Measurements from ENCODE around the gene PPIC. TPM values are rescaled to one million over a fixed set of nuclear protein-coding genes. Genes with fewer than 3 reads are reported as not detected.

PPIC gene
- total RNA-seq = not detected in 2 replicates

DNA sequence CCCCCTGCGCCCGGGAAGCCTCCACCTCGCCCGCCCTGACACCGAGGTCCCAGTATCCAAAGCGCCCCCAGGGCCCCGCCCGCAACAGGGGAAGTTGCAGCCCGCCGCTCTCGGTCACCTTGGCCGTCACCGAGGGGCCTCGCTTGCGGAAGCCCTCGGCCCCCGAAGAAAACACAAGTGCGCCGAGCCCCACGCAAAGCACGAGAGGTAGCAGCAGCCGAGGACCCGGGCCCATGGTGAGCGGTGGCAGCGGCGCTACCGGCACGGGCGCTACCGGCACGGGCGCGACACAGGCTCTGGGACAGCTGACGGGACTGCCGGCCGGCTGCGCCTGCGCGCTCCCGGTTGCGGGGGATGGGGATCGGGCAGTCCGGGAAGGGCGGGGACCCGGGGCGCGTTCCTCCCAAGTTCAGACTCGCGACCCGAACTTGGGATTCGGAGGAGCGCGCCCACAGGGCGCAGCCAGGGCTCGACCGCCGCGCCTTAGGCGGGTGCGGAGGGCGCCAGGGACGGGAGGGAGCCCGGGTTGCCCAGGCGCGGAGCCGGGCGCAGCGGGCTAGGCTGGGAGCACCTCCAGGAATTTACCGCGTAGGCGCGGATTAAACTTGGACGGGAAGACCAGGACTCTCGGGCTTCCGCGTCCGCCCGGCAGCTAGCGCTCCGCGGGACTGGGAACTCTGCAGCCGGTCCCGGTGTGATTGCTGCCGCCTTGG lies at the start of gene PPIC:
Gene PPIC, minus strand, starts transcription at position 335 of the 713 bp plus-strand sequence. Its CDS starts 100 bp downstream, at position 235.
- intact Hi-C loops (cut with micrococcal nuclease) = loop anchor here (5.0 kb wide), 1 partner anchor 56 kb away; no protein-coding TSS in a partner anchor

DNA sequence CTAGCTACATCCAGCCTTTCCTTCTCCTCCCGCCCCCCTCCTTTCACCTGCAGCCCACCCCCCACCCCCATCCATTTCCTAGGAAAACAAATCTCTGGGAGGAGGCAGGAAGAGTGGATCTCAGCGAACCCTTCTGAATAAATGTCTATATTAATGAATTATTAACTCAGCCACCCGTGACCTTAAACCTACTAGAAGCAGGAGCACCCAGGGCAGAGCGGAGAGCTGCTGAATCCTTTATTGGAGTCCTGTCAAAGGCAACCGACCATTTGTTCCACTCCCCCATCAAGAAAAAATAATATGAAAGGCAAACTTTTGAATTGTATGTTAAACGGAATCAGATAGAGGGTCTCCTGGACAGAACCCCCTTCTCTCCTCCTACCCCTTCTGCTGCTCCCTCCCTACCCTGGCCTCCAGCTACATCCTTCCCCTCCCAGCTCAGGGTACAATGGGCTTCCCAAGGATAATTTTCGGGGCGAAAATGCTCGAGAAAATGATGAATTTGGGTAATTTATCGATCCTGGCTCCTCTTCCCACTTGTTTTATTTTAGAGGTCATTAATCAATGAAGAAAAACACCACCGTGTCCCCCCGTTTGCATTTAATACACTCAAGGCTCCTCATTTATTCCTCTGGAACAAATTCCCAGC lies 49.2 kb upstream of the PPIC start:
- intact Hi-C loops (cut with micrococcal nuclease) = no loop called here

DNA sequence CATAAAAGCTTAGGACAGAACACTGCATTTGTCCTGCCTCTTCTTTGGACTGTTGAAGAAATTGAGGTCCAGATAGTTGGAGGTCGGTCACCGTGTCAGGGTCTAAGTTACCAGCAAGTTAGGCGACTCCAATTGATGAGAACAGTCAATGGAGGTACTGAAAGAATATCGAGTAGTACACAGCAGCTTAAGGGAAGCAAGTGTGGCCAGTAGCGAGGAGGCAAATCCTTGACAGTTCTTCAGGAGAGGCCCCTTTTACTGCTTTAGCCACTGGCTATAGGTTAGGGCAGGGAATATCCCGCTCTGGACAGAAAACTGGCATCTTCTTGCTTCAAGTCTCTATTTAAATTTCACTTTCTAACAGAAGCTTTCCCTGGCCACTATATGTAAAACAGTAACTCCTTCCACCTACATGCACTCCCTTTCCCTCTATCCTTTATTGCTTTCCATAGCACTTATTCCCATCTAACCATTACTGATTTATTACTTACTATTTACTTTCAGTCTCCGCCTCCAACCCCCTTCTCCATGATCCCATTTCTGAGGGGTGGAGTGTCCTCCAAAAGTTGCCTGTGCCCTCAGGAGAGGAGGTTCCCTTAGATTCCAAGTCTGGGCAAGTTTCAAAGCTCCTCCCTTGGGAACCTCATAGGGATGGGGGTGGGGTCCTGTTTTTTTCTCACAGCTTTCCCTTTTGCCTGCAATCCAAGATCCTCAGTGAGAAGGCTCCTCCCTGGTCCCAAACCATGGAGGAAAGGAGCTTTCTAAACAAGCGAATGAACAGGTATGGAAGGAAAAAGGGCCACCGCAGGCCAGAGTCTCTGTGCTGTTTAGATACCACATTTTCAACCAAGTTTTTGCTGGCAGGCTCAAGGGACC lies 48.4 kb upstream of the PPIC start:
- intact Hi-C loops (cut with micrococcal nuclease) = no loop called here

DNA sequence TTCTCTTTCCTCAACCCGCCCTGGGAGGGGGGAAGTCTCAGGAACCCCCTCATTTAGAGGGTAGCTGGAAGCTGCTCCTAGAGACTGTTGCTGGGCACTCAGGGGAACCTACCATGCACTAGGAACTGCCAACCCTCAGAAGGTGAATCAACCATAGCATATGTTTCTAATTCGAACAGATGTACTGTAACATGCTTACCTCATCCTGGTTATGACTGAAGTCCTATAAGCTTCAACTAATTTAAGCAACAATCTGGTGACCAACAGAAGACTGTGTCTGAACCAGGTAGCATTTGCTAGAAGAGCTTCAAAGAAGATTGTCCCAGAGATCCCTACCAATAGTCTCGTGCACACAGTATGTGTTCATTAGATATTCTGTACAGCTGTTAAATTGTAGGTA lies 46.8 kb upstream of the PPIC start:
- intact Hi-C loops (cut with micrococcal nuclease) = no loop called here

DNA sequence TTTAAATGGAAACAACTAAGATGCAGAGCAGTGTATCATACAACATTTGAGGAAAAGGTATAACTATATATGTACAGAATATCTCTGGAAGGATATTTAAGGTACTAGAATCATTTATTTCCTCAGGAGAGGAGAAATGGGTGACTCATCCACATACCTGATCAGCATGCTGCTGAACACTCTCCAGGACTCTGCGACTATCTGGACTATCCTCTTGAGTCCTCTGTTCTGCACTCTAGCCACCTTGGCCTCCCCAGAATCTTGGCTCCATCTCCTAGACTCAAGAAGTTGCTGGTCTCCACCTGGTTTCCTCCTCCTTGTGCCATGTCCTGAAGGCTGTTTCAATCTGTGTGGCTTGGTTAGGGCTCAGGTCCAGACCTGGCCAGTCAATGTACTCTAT lies 43.7 kb upstream of the PPIC start:
- intact Hi-C loops (cut with micrococcal nuclease) = no loop called here

DNA sequence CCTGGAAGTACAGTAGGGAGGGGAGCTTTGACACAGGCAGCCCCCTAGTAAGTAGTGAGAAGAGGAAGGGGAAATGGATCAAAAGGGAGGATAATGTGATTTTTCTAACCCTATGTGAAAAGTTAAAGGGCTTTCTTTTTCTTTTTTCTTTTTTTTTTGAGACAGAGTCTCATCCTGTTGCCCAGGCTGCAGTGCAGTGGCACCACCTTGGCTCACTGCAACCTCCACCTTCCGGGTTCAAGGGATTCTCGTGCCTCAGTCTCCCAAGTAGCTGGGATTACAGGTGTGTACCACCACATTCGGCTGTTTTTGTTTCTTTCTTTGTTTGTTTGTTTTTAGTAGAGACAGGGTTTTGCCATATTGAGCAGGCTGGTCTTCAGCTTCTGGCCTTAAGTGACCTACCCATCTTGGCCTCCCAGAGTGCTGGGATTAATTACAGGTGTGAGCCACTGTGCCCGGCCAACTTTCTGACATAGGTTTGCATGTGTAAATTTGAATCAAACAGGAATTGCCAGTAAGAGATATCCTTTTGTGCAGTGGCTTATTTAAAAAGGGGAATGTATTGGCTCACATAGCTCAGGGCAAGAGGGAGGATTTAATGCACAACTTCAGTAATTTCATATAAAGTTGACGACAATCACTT lies 39.1 kb upstream of the PPIC start:
- intact Hi-C loops (cut with micrococcal nuclease) = no loop called here

DNA sequence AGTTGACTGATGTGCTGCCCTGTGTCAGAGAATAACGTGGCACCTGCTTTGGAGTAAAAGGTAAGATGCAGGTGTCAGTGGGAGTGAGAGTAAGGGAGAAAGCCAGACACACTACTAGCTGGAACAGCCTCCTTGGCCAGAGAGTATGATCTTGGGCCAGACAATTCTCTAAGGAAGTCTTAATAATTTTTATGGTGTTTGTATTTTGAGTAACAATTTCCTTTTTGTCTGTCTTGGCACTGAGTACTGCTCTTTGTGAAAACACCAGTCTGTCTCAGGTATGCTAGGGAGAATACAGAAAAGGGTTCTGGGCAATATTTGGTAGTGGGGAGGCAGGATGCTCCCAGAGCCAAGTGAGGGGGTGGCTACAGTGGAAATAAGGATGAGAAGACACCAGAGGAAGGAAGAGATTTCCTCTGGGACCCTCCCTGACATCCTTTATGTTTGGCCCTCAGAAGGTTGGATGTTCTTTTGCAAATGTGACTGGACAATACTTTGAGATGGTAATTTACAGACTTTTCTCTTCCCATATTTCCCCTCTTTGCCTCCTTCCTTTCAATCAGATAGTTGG lies 31.9 kb upstream of the PPIC start:
- intact Hi-C loops (cut with micrococcal nuclease) = no loop called here

DNA sequence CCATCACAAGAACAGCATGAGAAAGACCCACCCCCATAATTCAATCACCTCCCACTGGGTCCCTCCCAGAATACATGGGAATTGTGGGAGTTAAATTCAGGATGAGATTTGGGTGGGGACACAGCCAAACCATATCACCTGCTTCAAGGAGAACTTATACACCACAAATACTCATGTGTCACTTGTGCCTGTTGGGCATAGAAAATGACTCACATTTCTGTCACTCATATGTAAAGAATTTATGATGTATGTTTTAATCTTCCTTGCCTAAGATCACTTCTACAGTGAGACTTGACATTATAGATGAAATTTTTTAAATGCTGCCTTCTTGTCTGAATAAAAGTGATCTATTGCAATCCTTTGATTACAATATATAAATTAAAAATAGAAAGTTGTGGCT lies 29.5 kb upstream of the PPIC start:
- intact Hi-C loops (cut with micrococcal nuclease) = no loop called here

DNA sequence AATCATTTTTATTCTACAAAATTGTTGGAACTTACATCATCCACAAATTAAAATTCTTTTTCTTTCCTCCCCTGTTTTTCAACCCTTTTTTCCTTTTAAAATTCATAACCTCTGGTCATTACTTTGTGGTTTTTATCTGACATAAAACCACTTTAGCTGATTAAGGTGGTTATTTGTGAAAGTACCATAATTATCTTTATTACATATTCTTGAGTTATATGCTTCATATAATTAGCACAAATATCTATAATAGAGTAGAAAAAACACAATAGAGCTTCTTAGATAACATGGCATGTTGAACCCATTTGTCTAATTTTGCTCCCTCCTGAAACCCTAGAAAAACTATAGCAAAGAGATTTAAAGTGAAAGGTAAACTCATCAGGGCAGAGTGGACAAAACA lies 22.9 kb upstream of the PPIC start:
- intact Hi-C loops (cut with micrococcal nuclease) = no loop called here

DNA sequence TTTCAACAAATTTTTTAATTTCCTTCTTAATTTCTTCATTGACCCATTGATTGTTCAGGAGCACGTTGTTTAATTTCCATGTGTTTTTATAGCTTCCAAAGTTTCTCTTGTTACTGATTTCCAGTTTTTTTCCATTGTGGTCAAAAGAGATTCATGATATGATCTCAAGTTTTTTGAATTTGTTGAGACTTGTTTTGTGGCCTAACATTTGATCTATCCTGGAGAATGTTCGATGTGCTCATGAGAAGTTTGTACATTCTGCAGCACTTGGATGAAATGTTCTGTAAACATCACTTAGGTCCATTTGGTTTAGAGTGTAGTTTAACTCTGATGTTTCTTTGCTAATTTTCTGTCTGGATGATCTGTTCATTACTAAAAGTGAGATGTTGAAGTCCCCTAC lies 14.7 kb upstream of the PPIC start:
- intact Hi-C loops (cut with micrococcal nuclease) = no loop called here

DNA sequence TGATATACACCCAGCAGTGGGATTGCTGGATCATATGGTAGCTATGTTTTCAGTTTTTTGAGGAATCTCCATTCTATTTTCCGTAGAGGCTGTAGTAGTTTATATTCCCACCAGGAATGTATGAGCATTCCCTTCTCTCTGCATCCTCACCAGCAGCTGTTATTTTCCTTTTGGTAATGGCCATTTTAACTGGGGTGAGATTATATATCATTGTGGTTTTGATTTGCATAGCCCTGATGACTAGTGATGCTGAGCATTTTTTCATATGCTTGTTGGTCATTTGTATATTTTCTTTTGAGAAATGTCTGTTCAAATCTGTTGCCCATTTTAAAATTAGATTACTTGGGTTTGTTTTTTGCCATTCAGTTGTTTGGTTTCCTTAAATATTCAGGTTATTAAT lies 11.2 kb upstream of the PPIC start:
- intact Hi-C loops (cut with micrococcal nuclease) = no loop called here

DNA sequence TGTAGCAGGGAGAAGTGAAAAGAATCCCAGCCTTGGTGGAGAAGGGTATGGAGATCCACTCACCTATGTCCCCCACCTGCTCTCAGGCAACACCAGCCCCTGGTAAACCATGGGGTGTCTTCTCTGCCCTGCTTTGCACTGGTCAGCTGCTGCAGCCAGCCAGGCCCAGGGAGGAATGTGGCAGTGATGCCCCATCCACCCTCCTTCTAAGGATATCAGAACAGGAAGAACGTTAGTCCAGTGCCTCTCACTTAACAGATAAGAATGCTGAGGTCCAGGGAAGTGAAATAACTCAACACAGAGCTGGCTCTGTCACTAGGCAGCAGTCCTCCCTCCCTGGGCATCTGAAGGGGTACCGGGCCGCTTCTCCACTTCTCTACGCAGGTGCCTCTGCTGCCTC lies 9.7 kb upstream of the PPIC start:
- intact Hi-C loops (cut with micrococcal nuclease) = no loop called here

DNA sequence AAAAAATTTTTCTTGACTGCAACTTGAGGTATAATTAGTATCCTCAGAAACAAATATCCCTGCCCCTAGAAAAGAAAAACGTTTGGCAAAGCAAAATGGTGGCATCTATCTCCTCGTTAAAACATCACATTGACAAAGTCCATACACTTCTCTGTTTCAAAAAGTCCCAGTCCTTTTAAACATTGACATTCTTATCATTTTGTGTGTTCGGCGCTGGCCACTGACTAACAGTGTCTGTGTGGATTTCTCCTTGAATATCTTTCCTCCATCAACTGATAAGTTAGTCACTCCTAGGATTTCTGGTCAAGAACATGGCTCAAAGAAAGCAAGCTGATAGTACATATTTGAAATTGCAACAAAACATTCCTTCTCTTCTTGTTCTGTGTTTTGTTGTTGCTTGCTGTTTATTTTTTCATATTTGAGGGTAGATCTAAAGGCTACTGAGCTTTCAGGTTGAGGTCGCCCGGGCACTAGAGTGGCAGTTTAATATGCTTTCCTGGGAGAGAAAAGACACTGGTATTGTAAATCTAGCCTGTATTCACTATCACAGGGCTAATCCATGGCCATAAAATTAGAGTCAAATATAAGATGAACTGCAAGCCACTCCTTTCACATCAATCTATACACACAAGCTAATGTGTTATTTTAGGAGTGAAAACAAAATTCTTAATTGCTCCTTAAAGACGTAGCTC lies 8.5 kb upstream of the PPIC start:
- intact Hi-C loops (cut with micrococcal nuclease) = no loop called here

DNA sequence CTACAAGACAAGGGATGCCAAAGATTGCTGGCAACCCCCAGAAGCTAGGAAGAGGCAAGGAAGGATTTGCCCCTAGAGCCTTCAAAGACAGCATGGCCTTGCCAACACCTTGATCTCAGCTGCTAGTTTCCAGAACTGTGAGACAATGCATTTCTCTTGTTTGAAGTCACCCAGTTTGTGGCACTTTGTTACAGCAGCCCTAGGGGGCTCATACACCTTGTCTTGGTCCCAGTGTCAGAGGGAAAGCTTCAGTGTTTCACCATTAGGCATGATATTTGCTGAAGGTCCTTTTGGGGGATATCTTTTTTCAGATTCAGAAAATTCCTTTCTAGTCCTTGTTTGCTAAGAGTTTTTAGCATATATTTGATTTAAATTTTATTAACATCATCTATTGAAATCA lies 3.1 kb upstream of the PPIC start:
- intact Hi-C loops (cut with micrococcal nuclease) = loop anchor here (5.0 kb wide), 1 partner anchor 53 kb away; no protein-coding TSS in a partner anchor

DNA sequence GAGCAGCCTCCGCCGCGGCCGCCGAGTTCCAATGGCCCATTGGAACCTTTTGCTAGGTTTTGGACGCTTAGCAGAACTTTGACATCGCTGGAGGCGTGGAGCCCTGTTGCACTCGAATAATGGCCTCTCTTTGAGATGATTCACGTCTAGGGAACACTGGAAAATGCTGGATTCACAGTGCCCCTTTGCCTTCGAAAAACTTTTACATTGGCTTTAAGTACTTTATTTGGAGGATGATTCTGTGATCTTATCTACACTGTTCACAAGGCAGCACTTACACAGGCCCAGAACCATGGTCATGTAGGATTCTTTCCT lies 536 bp upstream of the PPIC start:
- intact Hi-C loops (cut with micrococcal nuclease) = loop anchor here (5.0 kb wide), 1 partner anchor 55 kb away; no protein-coding TSS in a partner anchor

DNA sequence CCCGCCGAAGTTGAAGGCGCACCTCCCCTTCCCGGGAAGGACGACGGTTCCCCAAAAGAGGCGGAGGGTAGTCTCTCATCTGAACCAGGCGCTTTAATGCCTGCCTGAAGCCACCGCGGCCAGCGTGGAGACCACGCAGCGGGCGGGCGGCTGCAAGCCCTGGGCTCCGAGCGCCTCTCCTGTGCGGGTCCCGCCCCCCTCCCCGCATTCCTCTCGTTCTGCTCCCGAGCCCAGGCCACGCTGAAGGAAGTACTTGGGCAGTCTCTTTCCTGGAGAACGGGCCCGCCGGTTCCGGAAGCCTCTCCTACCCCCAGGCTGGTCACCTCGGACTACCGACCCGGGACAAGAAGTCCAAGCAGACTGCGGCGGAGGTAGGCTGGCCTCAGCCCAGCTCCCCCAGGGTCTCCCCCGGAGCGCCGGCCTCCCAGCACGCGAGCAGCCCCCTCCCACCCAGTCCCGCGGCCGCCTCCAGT lies 571 bp downstream of the PPIC start:
- intact Hi-C loops (cut with micrococcal nuclease) = loop anchor here (5.0 kb wide), 1 partner anchor 56 kb away; no protein-coding TSS in a partner anchor

DNA sequence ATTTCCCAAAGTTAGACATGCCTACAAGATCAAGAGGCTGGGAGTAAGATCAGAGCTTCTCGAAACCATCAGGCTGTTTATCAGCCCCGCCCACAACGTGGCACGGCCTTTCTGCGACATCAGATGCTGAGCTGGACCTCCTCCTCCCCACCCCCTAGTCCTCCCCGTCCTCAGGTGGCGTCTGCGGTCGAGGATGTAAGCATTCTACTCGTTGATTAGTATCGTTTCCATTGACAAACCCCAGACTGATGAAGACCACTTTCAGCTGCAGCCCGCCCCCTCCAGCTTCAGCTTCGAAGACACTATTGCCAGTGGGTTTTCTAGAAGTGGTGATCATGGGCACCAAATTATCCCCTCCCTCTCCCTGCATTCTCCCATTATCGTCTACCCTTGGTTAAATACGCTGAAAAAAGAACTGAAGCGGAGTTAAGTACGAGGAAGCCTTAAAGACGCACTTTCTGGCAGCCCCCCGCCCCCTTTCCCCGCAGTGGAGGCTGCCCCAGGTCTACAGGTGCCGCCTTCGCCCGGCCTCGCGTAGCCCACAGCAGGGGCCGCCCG lies 1.1 kb downstream of the PPIC start:
- intact Hi-C loops (cut with micrococcal nuclease) = loop anchor here (5.0 kb wide), 1 partner anchor 57 kb away; no protein-coding TSS in a partner anchor

DNA sequence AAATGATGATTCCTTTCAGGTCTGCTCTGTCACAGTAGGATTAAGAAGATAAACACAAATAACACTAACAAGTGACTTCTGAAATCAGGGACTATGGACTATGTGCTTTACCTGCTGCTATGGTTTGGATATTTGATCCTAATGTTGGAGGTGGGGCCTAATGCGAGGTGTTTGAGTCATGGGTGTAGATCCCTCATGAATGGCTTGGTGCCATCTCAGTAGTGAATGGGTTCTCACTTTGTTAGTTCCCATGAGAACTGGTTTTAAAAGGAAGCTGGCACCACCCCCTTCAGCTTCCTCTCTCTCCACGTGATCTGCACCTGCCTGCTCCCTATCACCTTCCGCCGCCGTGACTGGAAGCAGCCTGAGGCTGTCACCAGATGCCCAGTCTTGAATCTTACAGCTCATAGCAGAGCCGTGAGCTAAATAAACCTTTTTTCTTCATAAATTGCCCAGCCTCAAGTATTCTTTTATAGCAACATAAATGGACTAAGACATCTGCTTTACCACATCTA lies 3.3 kb downstream of the PPIC start:
- intact Hi-C loops (cut with micrococcal nuclease) = no loop called here

DNA sequence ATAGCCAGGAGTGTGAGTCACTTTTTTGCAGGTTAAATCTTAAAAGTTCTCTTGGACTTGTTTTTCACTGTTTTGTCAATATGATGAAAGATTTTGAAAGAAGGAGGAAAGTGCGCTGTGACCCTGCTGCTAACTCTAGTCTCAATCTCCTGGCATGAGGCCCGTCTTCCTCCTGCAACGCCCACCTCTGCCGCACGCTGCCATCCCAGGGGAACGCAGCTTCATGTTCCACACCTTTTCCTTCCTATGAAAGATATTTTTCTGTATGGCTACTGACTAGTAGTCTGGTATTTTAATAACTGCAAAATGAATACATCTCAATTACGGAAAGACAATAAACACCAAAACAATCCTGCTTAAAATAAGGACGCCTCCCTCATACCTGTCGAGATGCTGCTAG lies 8.3 kb downstream of the PPIC start:
- intact Hi-C loops (cut with micrococcal nuclease) = no loop called here

DNA sequence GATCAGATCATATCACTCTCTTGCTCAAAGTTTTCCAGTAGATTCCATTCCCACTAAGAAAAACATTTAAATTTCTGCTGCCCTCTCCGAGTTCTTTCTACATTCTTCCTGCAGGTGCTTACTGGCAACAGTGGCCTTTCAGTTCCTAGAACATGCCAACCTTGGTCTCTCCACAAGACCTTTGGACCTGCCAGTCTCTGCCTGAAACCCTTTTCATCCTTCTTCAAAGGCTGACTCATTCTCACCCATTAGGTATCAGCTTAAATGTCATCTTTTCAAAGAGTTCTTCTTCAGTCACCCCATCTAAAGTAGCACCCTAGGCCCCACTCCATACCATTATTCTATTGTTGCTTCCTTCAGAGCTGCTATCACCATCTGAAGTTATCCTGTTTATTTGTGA lies 21.8 kb downstream of the PPIC start:
- intact Hi-C loops (cut with micrococcal nuclease) = no loop called here
